CD4-positive, alpha-beta T cell treated with Interleukin-2 at 100 ng/mL for 4 hours (primary cell): ENCODE data around the gene CCL8.
"Not testable (repeated sequence)": the region's sequence is repeated elsewhere in the genome, so short reads cannot be mapped to it uniquely, and the experiment has no call there.

Experiments
- DNase-seq: peaks from one replicate; pipeline ENCODE4 v3.0.0-alpha.2; 2020; ENCODE audit warnings: low spot score

Gene CCL8

GRCh38 chr17:34314279-34314678 is 5.0 kb upstream of the CCL8 start:
- DNase-seq, result no peak

- DNase-seq, result no peak
Measured at GRCh38 chr17:34318474-34318873, 761 bp upstream of the CCL8 start.

GRCh38 chr17:34321964-34322363 is 2.7 kb downstream of the CCL8 start:
- DNase-seq, result no peak

- DNase-seq, result not testable (repeated sequence)
Measured at GRCh38 chr17:34327580-34327979, 8.3 kb downstream of the CCL8 start.

- DNase-seq, result no peak
Measured at GRCh38 chr17:34337701-34338100, 18.5 kb downstream of the CCL8 start.

- no peak for DNase-seq
Measured at GRCh38 chr17:34339138-34339770, 20.0 kb downstream of the CCL8 start.

- DNase-seq, result no peak
Measured at GRCh38 chr17:34341916-34342315, 22.7 kb downstream of the CCL8 start.

GRCh38 chr17:34347063-34347462 is 27.8 kb downstream of the CCL8 start:
- DNase-seq, result no peak

GRCh38 chr17:34349751-34350150 is 30.5 kb downstream of the CCL8 start:
- no peak for DNase-seq

- DNase-seq, result no peak
Measured at GRCh38 chr17:34351096-34351495, 31.9 kb downstream of the CCL8 start.

GRCh38 chr17:34352191-34352590 is 33.0 kb downstream of the CCL8 start:
- DNase-seq, result no peak

- DNase-seq, result no peak
Measured at GRCh38 chr17:34354637-34355036, 35.4 kb downstream of the CCL8 start.

GRCh38 chr17:34356194-34356593 is 37.0 kb downstream of the CCL8 start, which contains the start of gene CCL13:
Gene CCL13 (plus strand): TSS chr17:34356480. CDS start chr17:34356527, 47 bp downstream.
- DNase-seq, result no peak

GRCh38 chr17:34357398-34357797 is 38.2 kb downstream of the CCL8 start:
- DNase-seq, result no peak

GRCh38 chr17:34358631-34359030 is 39.4 kb downstream of the CCL8 start:
- no peak for DNase-seq

- no peak for DNase-seq
Measured at GRCh38 chr17:34360601-34361270, 41.5 kb downstream of the CCL8 start.

- peak; percentile 49 for DNase-seq
Measured at GRCh38 chr17:34361478-34362061, 42.3 kb downstream of the CCL8 start.

- DNase-seq, result no peak
Measured at GRCh38 chr17:34363183-34363661, 44.0 kb downstream of the CCL8 start, which contains the start of gene CCL1. Gene CCL1 (minus strand): TSS chr17:34363233. CDS start chr17:34363161, 72 bp downstream.

- no peak for DNase-seq
Measured at GRCh38 chr17:34364751-34365150, 45.5 kb downstream of the CCL8 start.

GRCh38 chr17:34365340-34365739 is 46.1 kb downstream of the CCL8 start:
- no peak for DNase-seq

GRCh38 chr17:34366010-34366409 is 46.8 kb downstream of the CCL8 start:
- DNase-seq, result no peak

- DNase-seq, result no peak
Measured at GRCh38 chr17:34366529-34367107, 47.4 kb downstream of the CCL8 start.
